Measurements from ENCODE around the gene HBG2. TPM values are rescaled to one million over a fixed set of nuclear protein-coding genes. Genes with fewer than 3 reads are reported as not detected.

The HBG2 gene
- total and polyA plus RNA-seq, 10 of the 15 experiments (the other 5 are each of a cell fraction or from before 2014, with no cell fraction given): 1.1 to 8.3 (median 2.9) TPM; not detected in 5

DNA sequence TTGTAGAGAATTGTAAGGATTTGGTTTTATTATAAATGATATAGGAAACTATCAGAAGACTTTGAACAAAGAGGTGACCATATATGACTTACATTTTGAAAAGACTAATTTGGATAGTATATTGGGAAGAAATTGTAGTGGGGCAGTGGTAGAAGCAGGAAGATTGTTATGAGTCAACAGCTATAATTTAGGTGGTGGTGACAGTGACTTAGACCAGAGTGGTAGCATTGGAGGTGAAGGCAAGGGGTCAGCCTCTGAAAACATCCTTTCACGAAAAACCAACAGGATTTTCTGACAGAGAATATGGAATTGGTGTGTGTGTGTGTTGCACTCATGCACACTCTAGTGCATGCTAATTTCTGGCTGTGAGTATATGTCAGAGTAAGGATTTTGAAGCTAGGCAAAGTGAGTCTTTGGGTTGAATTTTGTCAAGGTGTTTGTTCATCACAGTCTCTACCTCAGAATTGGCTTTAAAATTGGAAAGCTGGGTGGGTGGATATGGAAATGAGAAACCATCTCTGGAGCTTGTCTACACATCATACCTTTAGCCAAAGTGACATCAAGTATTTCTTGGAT, 23.3 kb upstream of the HBG2 start (continued):
- TF ChIP-seq ZNF592 (IDR thresholded peaks at IDR 0.05): no peak
- TF ChIP-seq NRF1 (conservative IDR thresholded peaks at IDR 0.05; ENCODE audit: low read depth, low read length): no peak
- no peak for TF ChIP-seq YBX1 (IDR thresholded peaks at IDR 0.05)
- TF ChIP-seq ZNF217 (IDR thresholded peaks at IDR 0.05): no peak
- TF ChIP-seq BACH1 (IDR thresholded peaks at IDR 0.05; ENCODE audit: borderline replicate concordance): no peak
- no peak for TF ChIP-seq NFYA (IDR thresholded peaks at IDR 0.05; ENCODE audit: borderline replicate concordance, low read depth, low read length)
- no peak for TF ChIP-seq CREM (IDR thresholded peaks at IDR 0.05; ENCODE audit: low read depth)
- TF ChIP-seq PAX8 (IDR thresholded peaks at IDR 0.05): no peak

DNA sequence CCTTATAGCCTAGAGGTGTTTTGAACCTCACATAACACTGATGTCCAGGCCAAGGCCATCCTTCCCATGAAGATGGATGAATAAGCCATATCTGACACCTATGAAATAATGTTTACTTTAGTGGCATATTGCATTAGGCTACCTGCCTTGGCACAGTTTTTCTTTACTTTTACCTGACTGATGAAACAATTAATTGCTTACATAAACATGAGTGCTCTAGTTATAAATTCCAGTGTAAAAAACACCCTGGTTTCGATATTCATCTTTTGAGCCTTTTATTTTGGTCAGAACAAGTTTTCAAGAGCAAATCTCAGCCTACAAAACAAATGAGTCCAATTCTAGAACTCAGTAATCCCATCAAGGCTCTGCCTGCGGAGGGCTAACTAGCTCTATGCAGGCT, 22.1 kb upstream of the HBG2 start:
- no peaks in the 10 kb centered on the region for H3K4me1 ChIP-seq (ENCODE audit: control insufficient read depth, insufficient read depth, low read length)
- no peak overlapping the region for H3K4me3 ChIP-seq
- TF ChIP-seq ATF3 (IDR thresholded peaks at IDR 0.05; ENCODE audit: borderline replicate concordance, extremely low read depth, low read depth, low read length) (no peak), STAT1 (conservative IDR thresholded peaks at IDR 0.05) (no peak), POU2F2 (IDR thresholded peaks at IDR 0.05; ENCODE audit: borderline replicate concordance, low read depth, low read length) (no peak), RELA (IDR thresholded peaks at IDR 0.05; ENCODE audit: borderline replicate concordance, partially characterized antibody) (no peak), RB1 (IDR thresholded peaks at IDR 0.05; ENCODE audit: borderline replicate concordance) (no peak), MXI1 (IDR thresholded peaks at IDR 0.05; ENCODE audit: low read depth, low read length) (no peak), BHLHE40 (IDR thresholded peaks at IDR 0.05; ENCODE audit: borderline replicate concordance in 1 of 2, low read depth in 2 of 2, low read length in 1 of 2) (no peak), NFYA (IDR thresholded peaks at IDR 0.05; ENCODE audit: borderline replicate concordance, low read depth, low read length) (no peak), ZZZ3 (IDR thresholded peaks at IDR 0.05; ENCODE audit: control insufficient read depth, insufficient read length, low read depth) (no peak), JUND (IDR thresholded peaks at IDR 0.05; ENCODE audit: low read depth, low read length) (no peak), BACH1 (IDR thresholded peaks at IDR 0.05; ENCODE audit: borderline replicate concordance) (no peak)
- TF ChIP-seq, protein P1, sequence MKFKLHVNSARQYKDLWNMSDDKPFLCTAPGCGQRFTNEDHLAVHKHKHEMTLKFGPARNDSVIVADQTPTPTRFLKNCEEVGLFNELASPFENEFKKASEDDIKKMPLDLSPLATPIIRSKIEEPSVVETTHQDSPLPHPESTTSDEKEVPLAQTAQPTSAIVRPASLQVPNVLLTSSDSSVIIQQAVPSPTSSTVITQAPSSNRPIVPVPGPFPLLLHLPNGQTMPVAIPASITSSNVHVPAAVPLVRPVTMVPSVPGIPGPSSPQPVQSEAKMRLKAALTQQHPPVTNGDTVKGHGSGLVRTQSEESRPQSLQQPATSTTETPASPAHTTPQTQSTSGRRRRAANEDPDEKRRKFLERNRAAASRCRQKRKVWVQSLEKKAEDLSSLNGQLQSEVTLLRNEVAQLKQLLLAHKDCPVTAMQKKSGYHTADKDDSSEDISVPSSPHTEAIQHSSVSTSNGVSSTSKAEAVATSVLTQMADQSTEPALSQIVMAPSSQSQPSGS (IDR thresholded peaks at IDR 0.05; ENCODE audit: low read length): no peak
- H4K20me1 ChIP-seq (ENCODE audit: control insufficient read depth, insufficient read depth): no peaks in the 10 kb centered on the region
- ATAC-seq: no peak
- ChIA-PET SMC1A (ENCODE audit: uncharacterized antibody, unreplicated experiment) (interaction anchor here (1.3 to 1.8 kb wide), 2 partner anchors 9 to 15 kb away, joined by 3 to 4 read pairs; no protein-coding TSS in a partner anchor), CTCF (no interaction called here), RAD21 (ENCODE audit: unreplicated experiment) (no interaction called here), POLR2A (no interaction called here)
- no peaks in the 10 kb centered on the region for H3K79me2 ChIP-seq (ENCODE audit: control insufficient read depth, insufficient read depth, low read length)
- H3K36me3 ChIP-seq (ENCODE audit: control insufficient read depth in 2 of 2, insufficient read depth in 2 of 2, low read length in 1 of 2): no peaks in the 10 kb centered on the region
- 0% methylated on average over 2 of the region's 2 CpGs for WGBS (ENCODE audit: insufficient coverage, insufficient replicate concordance, low lambda C conversion rate, missing lambda C conversion rate)
- intact Hi-C loops (cut with micrococcal nuclease; ENCODE audit: unreplicated experiment) (no loop called here), in situ Hi-C loops (cut with MboI) (no loop called here)
- BruUV-seq (replicated peaks): no TSS peak
- H3K9ac ChIP-seq (ENCODE audit: control insufficient read depth, insufficient read depth, low read length): no peak overlapping the region
- FAIRE-seq: no peak
- H2AFZ ChIP-seq (ENCODE audit: control insufficient read depth, low read depth, low read length): no peak overlapping the region
- H3K27me3 ChIP-seq (replicated peaks in 1 of 2; ENCODE audit: control insufficient read depth in 2 of 2, insufficient read depth in 2 of 2, low read length in 1 of 2): no peaks in the 10 kb centered on the region
- H3K27ac ChIP-seq (ENCODE audit: control insufficient read depth, insufficient read depth): no peak overlapping the region
- H3K4me2 ChIP-seq (ENCODE audit: control insufficient read depth, insufficient read depth): no peak overlapping the region
- H3K9me3 ChIP-seq (replicated peaks; ENCODE audit: control insufficient read depth, insufficient read depth, low read length): no peaks in the 10 kb centered on the region
- no peak for DNase-seq (ENCODE audit: low read depth, low spot score)

Measured in GM12878 (cell line).